GM21447 (cell line): Measurements from ENCODE around the gene TUBAL3.
"Not testable (repeated sequence)": the region's sequence is repeated elsewhere in the genome, so short reads cannot be mapped to it uniquely, and the experiment has no call there.

Experiments
- ATAC-seq: cut with Tn5 transposase; IDR thresholded peaks from one replicate; pipeline ENCODE4 v1.9.1; 2021; ENCODE audit not compliant: unreplicated experiment

Gene TUBAL3

GRCh38 chr10:5424751-5425150, 20.1 kb upstream of the TUBAL3 start:
- no peak for ATAC-seq

GRCh38 chr10:5423771-5424170, 19.1 kb upstream of the TUBAL3 start:
- ATAC-seq, result no peak

- ATAC-seq, result no peak
Observed at GRCh38 chr10:5419466-5420094, 15.0 kb upstream of the TUBAL3 start.

- ATAC-seq, result no peak
Observed at GRCh38 chr10:5418584-5418983, 14.0 kb upstream of the TUBAL3 start.

- ATAC-seq, result no peak
Observed at GRCh38 chr10:5416981-5417380, 12.4 kb upstream of the TUBAL3 start.

- peak; percentile 8 for ATAC-seq
Observed at GRCh38 chr10:5413012-5413938, 8.6 kb upstream of the TUBAL3 start.

GRCh38 chr10:5412277-5412941, 7.8 kb upstream of the TUBAL3 start, which contains the start of gene NET1:
TSS of gene NET1 (plus strand) at chr10:5412557. CDS start at chr10:5412693, 136 bp downstream.
- peak; percentile 98 for ATAC-seq

GRCh38 chr10:5411941-5412276, 7.3 kb upstream of the TUBAL3 start:
- no peak for ATAC-seq

- not testable (repeated sequence) for ATAC-seq
Observed at GRCh38 chr10:5410787-5411186, 6.2 kb upstream of the TUBAL3 start.

GRCh38 chr10:5406918-5407317, 2.3 kb upstream of the TUBAL3 start:
- ATAC-seq, result no peak

- no peak for ATAC-seq
Observed at GRCh38 chr10:5402798-5403197, 1.8 kb downstream of the TUBAL3 start.

- ATAC-seq, result no peak
Observed at GRCh38 chr10:5400468-5401240, 4.0 kb downstream of the TUBAL3 start.

- no peak for ATAC-seq
Observed at GRCh38 chr10:5399332-5399731, 5.3 kb downstream of the TUBAL3 start.

GRCh38 chr10:5396556-5397300, 7.9 kb downstream of the TUBAL3 start:
- ATAC-seq, result no peak

GRCh38 chr10:5395168-5395567, 9.5 kb downstream of the TUBAL3 start:
- ATAC-seq, result no peak

- no peak for ATAC-seq
Observed at GRCh38 chr10:5393529-5393928, 11.1 kb downstream of the TUBAL3 start.

GRCh38 chr10:5391790-5392189, 12.8 kb downstream of the TUBAL3 start:
- no peak for ATAC-seq

GRCh38 chr10:5390607-5391205, 13.9 kb downstream of the TUBAL3 start:
- ATAC-seq, result no peak

GRCh38 chr10:5387169-5387568, 17.5 kb downstream of the TUBAL3 start:
- ATAC-seq, result no peak

- no peak for ATAC-seq
Observed at GRCh38 chr10:5385224-5385623, 19.4 kb downstream of the TUBAL3 start.
